Kidney epithelial cell (primary cell): Measurements from ENCODE around the gene SUCLG2. TPM values are rescaled to one million over a fixed set of nuclear protein-coding genes. Genes with fewer than 3 reads are reported as not detected.

ENCODE experiments used
- DNase-seq: peaks from one replicate; pipeline ENCODE4 v3.0.0-alpha.2; 2010; ENCODE audit warnings: low read depth
- H3K27me3 ChIP-seq: 2 replicates; pipeline ENCODE4 v1.6.0; 2011; ENCODE audit warnings: low read length; ENCODE audit not compliant: control insufficient read depth, insufficient read depth
- H3K36me3 ChIP-seq: 2 replicates; pipeline ENCODE4 v1.5.1; 2011; ENCODE audit warnings: low read length; ENCODE audit not compliant: control insufficient read depth, insufficient read depth
- H3K4me3 ChIP-seq: 2 replicates; pipeline ENCODE4 v1.5.1; 2011; ENCODE audit warnings: low read depth, mild to moderate bottlenecking, control low read depth, low read length
- total RNA-seq: library from RNA; depleted of rRNA; stranded (reverse); fragments of >200 nt; gene quantifications from 2 replicates; pipeline ENCODE4 v1.2.3, GENCODE V29; 2015
- TF ChIP-seq, protein P1 (sequence below): IDR thresholded peaks from 2 replicates; pipeline ENCODE4 v1.5.1; 2011; ENCODE audit warnings: mild to moderate bottlenecking, moderate library complexity, low read length, control low read depth, inconsistent platforms; ENCODE audit not compliant: insufficient read depth, poor library complexity, severe bottlenecking

SUCLG2 gene
- total RNA-seq, 1 donor from 2014 or later: 38.1 TPM

DNA sequence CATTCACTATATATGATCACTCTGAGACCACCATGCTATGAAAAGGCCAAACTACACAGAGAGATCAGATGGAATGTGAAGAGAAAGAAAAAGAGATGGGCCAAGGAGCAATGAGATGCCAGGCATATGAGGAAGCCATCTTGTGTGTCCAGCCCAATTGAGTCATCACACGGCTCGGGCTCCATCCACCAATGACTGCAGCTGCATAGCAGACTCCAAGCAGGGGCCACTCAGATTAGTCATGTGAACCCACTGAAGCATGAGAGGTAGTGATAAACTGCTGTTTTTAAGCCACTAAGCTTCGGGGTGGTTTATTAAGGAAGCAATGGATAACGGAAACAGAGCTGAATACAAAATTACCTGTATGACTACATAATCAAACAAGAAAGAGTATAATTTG lies 185.9 kb downstream of the SUCLG2 start:
- TF ChIP-seq, protein P1, sequence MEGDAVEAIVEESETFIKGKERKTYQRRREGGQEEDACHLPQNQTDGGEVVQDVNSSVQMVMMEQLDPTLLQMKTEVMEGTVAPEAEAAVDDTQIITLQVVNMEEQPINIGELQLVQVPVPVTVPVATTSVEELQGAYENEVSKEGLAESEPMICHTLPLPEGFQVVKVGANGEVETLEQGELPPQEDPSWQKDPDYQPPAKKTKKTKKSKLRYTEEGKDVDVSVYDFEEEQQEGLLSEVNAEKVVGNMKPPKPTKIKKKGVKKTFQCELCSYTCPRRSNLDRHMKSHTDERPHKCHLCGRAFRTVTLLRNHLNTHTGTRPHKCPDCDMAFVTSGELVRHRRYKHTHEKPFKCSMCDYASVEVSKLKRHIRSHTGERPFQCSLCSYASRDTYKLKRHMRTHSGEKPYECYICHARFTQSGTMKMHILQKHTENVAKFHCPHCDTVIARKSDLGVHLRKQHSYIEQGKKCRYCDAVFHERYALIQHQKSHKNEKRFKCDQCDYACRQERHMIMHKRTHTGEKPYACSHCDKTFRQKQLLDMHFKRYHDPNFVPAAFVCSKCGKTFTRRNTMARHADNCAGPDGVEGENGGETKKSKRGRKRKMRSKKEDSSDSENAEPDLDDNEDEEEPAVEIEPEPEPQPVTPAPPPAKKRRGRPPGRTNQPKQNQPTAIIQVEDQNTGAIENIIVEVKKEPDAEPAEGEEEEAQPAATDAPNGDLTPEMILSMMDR: no peak
- peaks cover 1% of the 10 kb centered on the region for H3K36me3 ChIP-seq

GRCh38 chr3:67463656-67464055 lies 190.8 kb downstream of the SUCLG2 start:
- H3K36me3 ChIP-seq: no peaks in the 10 kb centered on the region
- DNase-seq: no peak
- H3K4me3 ChIP-seq: no peak overlapping the region
- TF ChIP-seq, protein P1: no peak
- H3K27me3 ChIP-seq: no peaks in the 10 kb centered on the region

More for the DNA sequence above, 185.9 kb downstream of the SUCLG2 start:
- Histone ChIP-seq H3K4me3 (no peak overlapping the region), H3K27me3 (no peaks in the 10 kb centered on the region)
- DNase-seq: peak; percentile 53

DNA sequence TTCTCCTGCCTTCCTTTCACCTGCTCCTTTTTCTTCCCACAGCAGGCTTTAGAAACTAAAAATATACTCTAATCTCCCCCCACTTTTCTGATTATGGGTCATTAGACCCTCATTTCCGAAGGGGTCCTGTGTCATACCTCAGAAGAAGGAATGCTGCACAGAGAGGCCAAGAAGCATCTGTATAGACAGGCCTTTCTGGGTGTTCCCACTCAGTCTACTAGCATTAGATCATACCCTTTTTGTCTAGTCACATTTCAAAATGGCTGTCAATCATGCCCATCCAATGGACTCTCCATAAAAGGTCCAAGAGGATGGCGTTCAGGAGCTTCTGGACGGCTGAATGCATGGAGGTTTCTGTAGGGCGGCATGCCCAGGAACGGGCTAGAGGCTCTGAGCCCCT lies 192.2 kb downstream of the SUCLG2 start:
- Histone ChIP-seq H3K4me3 (no peak overlapping the region), H3K27me3 (no peaks in the 10 kb centered on the region), H3K36me3 (no peaks in the 10 kb centered on the region)
- TF ChIP-seq, protein P1: no peak
- DNase-seq: no peak

GRCh38 chr3:67461667-67462142 lies 192.7 kb downstream of the SUCLG2 start:
- DNase-seq: no peak
- TF ChIP-seq, protein P1: no peak

GRCh38 chr3:67460841-67461510 lies 193.4 kb downstream of the SUCLG2 start:
- DNase-seq: no peak
- no peaks in the 10 kb centered on the region for H3K36me3 ChIP-seq
- TF ChIP-seq, protein P1: no peak
- no peak overlapping the region for H3K4me3 ChIP-seq
- H3K27me3 ChIP-seq: no peaks in the 10 kb centered on the region

More at GRCh38 chr3:67461667-67462142, 192.7 kb downstream of the SUCLG2 start:
- Histone ChIP-seq H3K4me3 (no peak overlapping the region), H3K36me3 (no peaks in the 10 kb centered on the region), H3K27me3 (no peaks in the 10 kb centered on the region)

GRCh38 chr3:67459796-67460195 lies 194.6 kb downstream of the SUCLG2 start:
- DNase-seq: no peak
- TF ChIP-seq, protein P1: no peak

More at GRCh38 chr3:67459796-67460195, 194.6 kb downstream of the SUCLG2 start:
- Histone ChIP-seq H3K36me3 (no peaks in the 10 kb centered on the region), H3K4me3 (no peak overlapping the region), H3K27me3 (no peaks in the 10 kb centered on the region)
